ENCODE measurements around the gene HDAC9.

The HDAC9 gene

GRCh38 chr7:18526368-18526878, 30.9 kb downstream of the HDAC9 start:
- DNase-seq (ENCODE audit: low read depth): no peak

- no peak for DNase-seq (ENCODE audit: low read depth)
These were observed 33.7 kb downstream of the HDAC9 start for GRCh38 chr7:18529239-18529638.

GRCh38 chr7:18530224-18531179, 35.0 kb downstream of the HDAC9 start:
- no peak for DNase-seq (ENCODE audit: low read depth)

GRCh38 chr7:18531539-18531938, 36.0 kb downstream of the HDAC9 start:
- no peak for DNase-seq (ENCODE audit: low read depth)

- DNase-seq (ENCODE audit: low read depth): no peak
These were observed 37.3 kb downstream of the HDAC9 start for GRCh38 chr7:18532813-18533212.

- no peak for DNase-seq (ENCODE audit: low read depth)
These were observed 38.9 kb downstream of the HDAC9 start for GRCh38 chr7:18534481-18534880.

GRCh38 chr7:18535810-18536415, 40.4 kb downstream of the HDAC9 start:
- no peak for DNase-seq (ENCODE audit: low read depth)

- no peak for DNase-seq (ENCODE audit: low read depth)
These were observed 40.9 kb downstream of the HDAC9 start for GRCh38 chr7:18536486-18536885.

GRCh38 chr7:18538554-18539250, 43.2 kb downstream of the HDAC9 start:
- no peak for DNase-seq (ENCODE audit: low read depth)

- DNase-seq (ENCODE audit: low read depth): no peak
These were observed 44.8 kb downstream of the HDAC9 start for GRCh38 chr7:18540396-18540795.

GRCh38 chr7:18541181-18541870, 45.8 kb downstream of the HDAC9 start:
- no peak for DNase-seq (ENCODE audit: low read depth)

GRCh38 chr7:18541871-18542212, 46.3 kb downstream of the HDAC9 start:
- DNase-seq (ENCODE audit: low read depth): no peak

- no peak for DNase-seq (ENCODE audit: low read depth)
These were observed 51.0 kb downstream of the HDAC9 start for GRCh38 chr7:18546576-18546975.

- no peak for DNase-seq (ENCODE audit: low read depth)
These were observed 52.1 kb downstream of the HDAC9 start for GRCh38 chr7:18547509-18548187.

GRCh38 chr7:18548534-18548933, 53.0 kb downstream of the HDAC9 start:
- DNase-seq (ENCODE audit: low read depth): no peak

- no peak for DNase-seq (ENCODE audit: low read depth)
These were observed 55.0 kb downstream of the HDAC9 start for GRCh38 chr7:18550574-18550973.

- no peak for DNase-seq (ENCODE audit: low read depth)
These were observed 56.9 kb downstream of the HDAC9 start for GRCh38 chr7:18552316-18552916.

- DNase-seq (ENCODE audit: low read depth): no peak
These were observed 57.5 kb downstream of the HDAC9 start for GRCh38 chr7:18552943-18553604.

GRCh38 chr7:18553605-18554003, 58.1 kb downstream of the HDAC9 start:
- no peak for DNase-seq (ENCODE audit: low read depth)

GRCh38 chr7:18555120-18555519, 59.6 kb downstream of the HDAC9 start:
- no peak for DNase-seq (ENCODE audit: low read depth)

GRCh38 chr7:18555968-18556367, 60.4 kb downstream of the HDAC9 start:
- DNase-seq (ENCODE audit: low read depth): no peak
